HCT116 (cell line): Measurements from ENCODE around the gene SDK2.

Experiments used
- CBX3 ChIP-seq: IDR thresholded peaks from 2 replicates; pipeline ENCODE4 v1.6.1; 2012; ENCODE audit warnings: low read depth
- EZH2 ChIP-seq: fragments of 200-600 bp; sonication (generic); IDR thresholded peaks from 2 replicates; pipeline ENCODE4 v1.6.1; 2017; ENCODE audit warnings: antibody characterized with exemption, mixed run types
- POLR2A ChIP-seq: IDR thresholded peaks from 2 replicates; pipeline ENCODE4 v1.7.0; 2011; ENCODE audit warnings: borderline replicate concordance; ENCODE audit not compliant: insufficient read depth, insufficient read length; ENCODE audit errors: extremely low read depth
- POLR2AphosphoS5 ChIP-seq: IDR thresholded peaks from 2 replicates; pipeline ENCODE4 v1.6.1; 2011; ENCODE audit warnings: mild to moderate bottlenecking, low read depth, low read length, moderate library complexity
- TF ChIP-seq, protein P1 (sequence below), 3 experiments: fragments of 200-600 bp in 1 of 3; sonication (generic) in 1 of 3; IDR thresholded peaks in 2 of 3; conservative IDR thresholded peaks in 1 of 3; 2 replicates each; pipeline ENCODE4 v1.5.1; 2012 to 2017; ENCODE audit warnings: low read depth in 2 of 3, low read length in 2 of 3, antibody characterized with exemption in 1 of 3, borderline replicate concordance in 1 of 3, control low read depth in 1 of 3, mild to moderate bottlenecking in 1 of 3, mixed read lengths in 1 of 3, mixed run types in 1 of 3, moderate library complexity in 1 of 3; ENCODE audit not compliant: insufficient read depth in 1 of 3
- TF ChIP-seq, protein P2 (sequence below): IDR thresholded peaks from 2 replicates; pipeline ENCODE4 v1.6.1; 2011; ENCODE audit warnings: mild to moderate bottlenecking, low read length, moderate library complexity; ENCODE audit not compliant: insufficient replicate concordance; ENCODE audit errors: extremely low read depth

GRCh38 chr17:73376152-73376551, 268.1 kb downstream of the SDK2 start:
- no peak for TF ChIP-seq EZH2
- TF ChIP-seq, protein P1, sequence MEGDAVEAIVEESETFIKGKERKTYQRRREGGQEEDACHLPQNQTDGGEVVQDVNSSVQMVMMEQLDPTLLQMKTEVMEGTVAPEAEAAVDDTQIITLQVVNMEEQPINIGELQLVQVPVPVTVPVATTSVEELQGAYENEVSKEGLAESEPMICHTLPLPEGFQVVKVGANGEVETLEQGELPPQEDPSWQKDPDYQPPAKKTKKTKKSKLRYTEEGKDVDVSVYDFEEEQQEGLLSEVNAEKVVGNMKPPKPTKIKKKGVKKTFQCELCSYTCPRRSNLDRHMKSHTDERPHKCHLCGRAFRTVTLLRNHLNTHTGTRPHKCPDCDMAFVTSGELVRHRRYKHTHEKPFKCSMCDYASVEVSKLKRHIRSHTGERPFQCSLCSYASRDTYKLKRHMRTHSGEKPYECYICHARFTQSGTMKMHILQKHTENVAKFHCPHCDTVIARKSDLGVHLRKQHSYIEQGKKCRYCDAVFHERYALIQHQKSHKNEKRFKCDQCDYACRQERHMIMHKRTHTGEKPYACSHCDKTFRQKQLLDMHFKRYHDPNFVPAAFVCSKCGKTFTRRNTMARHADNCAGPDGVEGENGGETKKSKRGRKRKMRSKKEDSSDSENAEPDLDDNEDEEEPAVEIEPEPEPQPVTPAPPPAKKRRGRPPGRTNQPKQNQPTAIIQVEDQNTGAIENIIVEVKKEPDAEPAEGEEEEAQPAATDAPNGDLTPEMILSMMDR (IDR thresholded peaks at IDR 0.05 in 2 of 3, conservative IDR thresholded peaks at IDR 0.05 in 1 of 3; ENCODE audit: borderline replicate concordance in 1 of 3, insufficient read depth in 1 of 3, low read depth in 2 of 3, low read length in 2 of 3): no peak
- no peak for TF ChIP-seq POLR2A
- no peak for TF ChIP-seq CBX3
- TF ChIP-seq, protein P2, sequence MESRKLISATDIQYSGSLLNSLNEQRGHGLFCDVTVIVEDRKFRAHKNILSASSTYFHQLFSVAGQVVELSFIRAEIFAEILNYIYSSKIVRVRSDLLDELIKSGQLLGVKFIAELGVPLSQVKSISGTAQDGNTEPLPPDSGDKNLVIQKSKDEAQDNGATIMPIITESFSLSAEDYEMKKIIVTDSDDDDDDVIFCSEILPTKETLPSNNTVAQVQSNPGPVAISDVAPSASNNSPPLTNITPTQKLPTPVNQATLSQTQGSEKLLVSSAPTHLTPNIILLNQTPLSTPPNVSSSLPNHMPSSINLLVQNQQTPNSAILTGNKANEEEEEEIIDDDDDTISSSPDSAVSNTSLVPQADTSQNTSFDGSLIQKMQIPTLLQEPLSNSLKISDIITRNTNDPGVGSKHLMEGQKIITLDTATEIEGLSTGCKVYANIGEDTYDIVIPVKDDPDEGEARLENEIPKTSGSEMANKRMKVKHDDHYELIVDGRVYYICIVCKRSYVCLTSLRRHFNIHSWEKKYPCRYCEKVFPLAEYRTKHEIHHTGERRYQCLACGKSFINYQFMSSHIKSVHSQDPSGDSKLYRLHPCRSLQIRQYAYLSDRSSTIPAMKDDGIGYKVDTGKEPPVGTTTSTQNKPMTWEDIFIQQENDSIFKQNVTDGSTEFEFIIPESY: no peak
- no peak for TF ChIP-seq POLR2AphosphoS5
